Common myeloid progenitor, CD34-positive (primary cell): ENCODE measurements around the gene TMTC1.
"Not testable (repeated sequence)": the region's sequence is repeated elsewhere in the genome, so short reads cannot be mapped to it uniquely, and the experiment has no call there.

ENCODE experiments used
- CTCF ChIA-PET: fragments of 350-600 bp; sonication (Branson Sonifier 250); formaldehyde crosslinking; loops from one replicate; lab custom pipeline; 2021; ENCODE audit warnings: antibody characterized with exemption; lab: Charles Lee
- POLR2A ChIA-PET: fragments of 350-600 bp; sonication (Branson Sonifier 250); formaldehyde crosslinking; loops from one replicate; lab custom pipeline; 2021; ENCODE audit warnings: antibody characterized with exemption; lab: Charles Lee
- DNase-seq, 3 donors: peaks; one replicate each; pipeline versions ENCODE4 v3.0.0 to v3.0.0-alpha.2; 2013
- H3K27ac ChIP-seq, 2 experiments: 1 replicate in 1 of 2; 2 replicates in 1 of 2; pipeline ENCODE4 v1.7.0; 2013; ENCODE audit warnings: inconsistent platforms in 2 of 2, low read length in 2 of 2, mild to moderate bottlenecking in 2 of 2, low read depth in 1 of 2, moderate library complexity in 1 of 2; ENCODE audit not compliant: severe bottlenecking in 2 of 2, insufficient read depth in 1 of 2, poor library complexity in 1 of 2
- H3K27me3 ChIP-seq, 5 experiments: replicated peaks in 2 of 5; 1 replicate in 3 of 5; 2 replicates in 2 of 5; pipeline versions ENCODE4 v1.6.1 to v1.7.0; 2013; ENCODE audit warnings: low read length in 4 of 5, mild to moderate bottlenecking in 2 of 5, moderate library complexity in 2 of 5, inconsistent platforms in 1 of 5; ENCODE audit not compliant: insufficient read depth in 5 of 5, control insufficient read depth in 4 of 5
- H3K36me3 ChIP-seq, 4 experiments: 1 replicate in 2 of 4; 2 replicates in 2 of 4; pipeline versions ENCODE4 v1.6.1 to v1.7.0; 2013; ENCODE audit warnings: low read length in 3 of 4, control low read depth in 1 of 4, mild to moderate bottlenecking in 1 of 4; ENCODE audit not compliant: control insufficient read depth in 4 of 4, insufficient read depth in 4 of 4
- H3K4me1 ChIP-seq, 4 experiments: 1 replicate in 3 of 4; 2 replicates in 1 of 4; pipeline versions ENCODE4 v1.6.1 to v1.7.1; 2013; ENCODE audit warnings: low read length in 3 of 4, mild to moderate bottlenecking in 3 of 4, control low read depth in 1 of 4, inconsistent platforms in 1 of 4, moderate library complexity in 1 of 4; ENCODE audit not compliant: control insufficient read depth in 4 of 4, insufficient read depth in 4 of 4; ENCODE audit errors: control extremely low read depth in 1 of 4
- H3K4me3 ChIP-seq, 7 experiments: 1 replicate in 4 of 7; 2 replicates in 3 of 7; pipeline versions ENCODE4 v1.5.1 to v1.7.0; 2013; ENCODE audit warnings: mild to moderate bottlenecking in 7 of 7, low read length in 6 of 7, moderate library complexity in 6 of 7, inconsistent platforms in 2 of 7, low read depth in 2 of 7, control low read depth in 1 of 7; ENCODE audit not compliant: insufficient read depth in 4 of 7, control insufficient read depth in 1 of 7; ENCODE audit errors: extremely low read depth in 1 of 7
- H3K9me3 ChIP-seq, 5 experiments: 1 replicate in 4 of 5; 2 replicates in 1 of 5; pipeline versions ENCODE4 v1.6.1 to v1.7.1; 2013; ENCODE audit warnings: low read length in 4 of 5, mild to moderate bottlenecking in 2 of 5, inconsistent platforms in 1 of 5, low read depth in 1 of 5, moderate library complexity in 1 of 5; ENCODE audit not compliant: control insufficient read depth in 4 of 5, insufficient read depth in 2 of 5; ENCODE audit errors: control extremely low read depth in 1 of 5
- WGBS: methylation state at CpG from one replicate; pipeline ENCODE4 v1.1.5; 2013; ENCODE audit not compliant: insufficient coverage; 5-methylcytosine and 5-hydroxymethylcytosine counted together

The TMTC1 gene

GRCh38 chr12:29640589-29641345 lies 143.0 kb downstream of the TMTC1 start:
- no peaks in the 10 kb centered on the region for H3K36me3 ChIP-seq
- POLR2A ChIA-PET, result interaction anchor here (0.6 kb wide), 1 partner anchor 260 kb away, joined by 3 read pairs; the partner anchor contains the start of gene ERGIC2
- H3K4me1 ChIP-seq, result no peaks in the 10 kb centered on the region
- H3K27ac ChIP-seq, result no peak overlapping the region
- CTCF ChIA-PET, result no interaction called here
- H3K4me3 ChIP-seq, result no peak overlapping the region
- 100% methylated on average over 5 of the region's 13 CpGs for WGBS
- H3K27me3 ChIP-seq, result no peaks in the 10 kb centered on the region
- no peaks in the 10 kb centered on the region for H3K9me3 ChIP-seq
- DNase-seq, result no peak

GRCh38 chr12:29639893-29640495 lies 143.7 kb downstream of the TMTC1 start:
- WGBS, result 96% methylated on average over 9 of the region's 10 CpGs
- no peaks in the 10 kb centered on the region for H3K4me1 ChIP-seq
- H3K4me3 ChIP-seq, result no peak overlapping the region
- DNase-seq, result no peak
- H3K27me3 ChIP-seq, result no peaks in the 10 kb centered on the region
- CTCF ChIA-PET, result interaction anchor here (0.6 kb wide), 1 partner anchor 96 kb away, joined by 3 read pairs; no protein-coding TSS in a partner anchor
- H3K9me3 ChIP-seq, result no peaks in the 10 kb centered on the region
- POLR2A ChIA-PET, result interaction anchor here (0.6 kb wide), 1 partner anchor 259 kb away, joined by 3 read pairs; the partner anchor contains the start of gene ERGIC2
- H3K27ac ChIP-seq, result no peak overlapping the region
- no peaks in the 10 kb centered on the region for H3K36me3 ChIP-seq

DNA sequence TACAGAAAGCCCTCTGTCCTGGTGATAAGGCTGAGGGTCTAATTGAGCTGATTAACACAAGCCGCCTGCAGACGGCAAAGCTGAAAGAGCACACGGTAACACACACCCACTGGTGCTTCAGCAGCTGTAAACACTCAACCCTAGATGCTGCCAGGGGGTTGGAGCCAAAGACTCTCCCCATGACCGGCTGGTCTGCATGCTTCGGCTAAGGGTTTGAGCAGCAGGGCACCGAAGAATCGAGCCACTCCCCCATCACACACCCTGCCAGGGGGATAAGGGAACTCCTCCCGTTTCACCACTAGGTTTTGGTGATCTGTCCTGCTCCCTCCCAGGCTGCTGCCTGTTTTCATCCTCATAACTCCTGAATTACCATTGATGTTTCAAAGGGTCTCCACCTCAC lies 145.2 kb downstream of the TMTC1 start:
- ChIA-PET CTCF (interaction anchor here (1.0 kb wide), 1 partner anchor 13 kb away, joined by 3 read pairs; no protein-coding TSS in a partner anchor), POLR2A (no interaction called here)
- Histone ChIP-seq H3K9me3 (no peaks in the 10 kb centered on the region), H3K27ac (no peak overlapping the region), H3K4me1 (no peaks in the 10 kb centered on the region), H3K4me3 (no peak overlapping the region), H3K27me3 (peaks cover 0 to 2% (median 0%) of the 10 kb centered on the region in 5 experiments), H3K36me3 (no peaks in the 10 kb centered on the region)
- WGBS, result 84% methylated on average over 8 of the region's 8 CpGs
- DNase-seq, result no peak

DNA sequence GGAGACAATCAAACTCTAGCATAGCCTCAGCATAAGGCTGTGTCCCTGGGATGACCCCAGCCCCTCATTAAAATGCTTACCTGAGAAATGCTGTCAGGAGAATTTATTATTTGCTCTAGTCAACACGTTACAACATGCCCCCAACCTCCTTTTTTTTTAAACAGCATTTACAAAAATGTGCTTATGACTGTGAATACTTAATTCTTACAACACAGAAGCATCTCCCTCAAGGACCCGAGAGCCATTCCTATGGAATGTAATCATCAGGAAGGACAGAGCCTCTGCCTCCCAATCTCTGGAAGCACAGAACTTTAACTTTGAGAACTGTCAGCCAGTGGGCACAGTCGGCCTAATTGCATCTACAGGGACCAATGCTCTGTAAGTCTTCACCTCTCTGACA lies 149.7 kb downstream of the TMTC1 start:
- H3K27me3 ChIP-seq, result peaks cover 0 to 2% (median 0%) of the 10 kb centered on the region in 5 experiments
- no peak overlapping the region for H3K4me3 ChIP-seq
- no peaks in the 10 kb centered on the region for H3K9me3 ChIP-seq
- DNase-seq, result no peak
- 55% methylated on average over 3 of the region's 3 CpGs for WGBS
- H3K36me3 ChIP-seq, result no peaks in the 10 kb centered on the region
- ChIA-PET POLR2A (no interaction called here), CTCF (no interaction called here)
- H3K27ac ChIP-seq, result no peak overlapping the region
- H3K4me1 ChIP-seq, result no peaks in the 10 kb centered on the region

GRCh38 chr12:29630164-29630563 lies 153.6 kb downstream of the TMTC1 start:
- H3K27ac ChIP-seq, H3K4me3 ChIP-seq, H3K36me3 ChIP-seq, POLR2A ChIA-PET, CTCF ChIA-PET, H3K27me3 ChIP-seq, DNase-seq, H3K9me3 ChIP-seq, H3K4me1 ChIP-seq: not testable (repeated sequence)
- WGBS, result no CpG with 5 or more reads among the region's 1 CpG

GRCh38 chr12:29627221-29627620 lies 156.5 kb downstream of the TMTC1 start:
- ChIA-PET CTCF (no interaction called here), POLR2A (no interaction called here)
- Histone ChIP-seq H3K36me3 (no peaks in the 10 kb centered on the region), H3K9me3 (no peaks in the 10 kb centered on the region), H3K4me3 (no peak overlapping the region), H3K27me3 (no peaks in the 10 kb centered on the region), H3K4me1 (no peaks in the 10 kb centered on the region), H3K27ac (no peak overlapping the region)
- no CpG with 5 or more reads among the region's 1 CpG for WGBS
- no peak for DNase-seq

- H3K9me3 ChIP-seq, result no peaks in the 10 kb centered on the region
- H3K27me3 ChIP-seq, result no peaks in the 10 kb centered on the region
- POLR2A ChIA-PET, result interaction anchor here (0.5 kb wide), 1 partner anchor 19 kb away, joined by 5 read pairs; no protein-coding TSS in a partner anchor
- no peaks in the 10 kb centered on the region for H3K36me3 ChIP-seq
- H3K4me3 ChIP-seq, result no peak overlapping the region
- WGBS, result no CpG with 5 or more reads among the region's 2 CpGs
- CTCF ChIA-PET, result interaction anchor here (0.9 kb wide), 1 partner anchor 14 kb away, joined by 3 read pairs; no protein-coding TSS in a partner anchor
- no peak overlapping the region for H3K27ac ChIP-seq
- DNase-seq, result no peak
- H3K4me1 ChIP-seq, result no peaks in the 10 kb centered on the region
Observed at GRCh38 chr12:29625359-29625953, 158.3 kb downstream of the TMTC1 start.
